A549 treated with GW870086 at 1 μM for 4 hours (cell line): Measurements from ENCODE around the gene USP17L11. TPM values are rescaled to one million over a fixed set of nuclear protein-coding genes. Genes with fewer than 3 reads are reported as not detected.

Experiments used
- total RNA-seq: library from RNA; stranded (reverse); fragments of 200-300 nt; extraction: Qiagen RNA extraction; gene quantifications from 5 replicates; pipeline ENCODE4 v1.2.3, GENCODE V29; 2022; ENCODE audit warnings: low read depth

USP17L11 gene
- not detected in 5 replicates for total RNA-seq

DNA sequence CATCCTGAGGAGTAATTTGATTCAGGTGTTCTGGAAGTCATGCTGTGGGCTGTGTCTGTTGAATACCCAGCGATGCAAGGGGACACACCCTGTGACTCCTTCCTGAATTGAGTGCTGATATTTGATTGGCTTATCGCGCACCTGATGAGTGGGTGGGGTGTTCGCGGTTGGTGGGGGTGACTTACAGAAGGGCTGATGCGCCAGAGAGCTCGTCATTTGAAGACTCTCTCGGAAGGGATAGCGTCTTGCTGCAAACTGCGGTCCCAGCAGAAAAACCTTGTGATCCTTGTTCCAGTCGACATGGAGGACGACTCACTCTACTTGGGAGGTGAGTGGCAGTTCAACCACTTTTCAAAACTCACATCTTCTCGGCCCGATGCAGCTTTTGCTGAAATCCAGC, at the start of gene USP17L11:
Gene USP17L11, plus strand, starts transcription at position 301 of the 400 bp plus-strand sequence. Its CDS starts 0 bp downstream, at position 301.

DNA sequence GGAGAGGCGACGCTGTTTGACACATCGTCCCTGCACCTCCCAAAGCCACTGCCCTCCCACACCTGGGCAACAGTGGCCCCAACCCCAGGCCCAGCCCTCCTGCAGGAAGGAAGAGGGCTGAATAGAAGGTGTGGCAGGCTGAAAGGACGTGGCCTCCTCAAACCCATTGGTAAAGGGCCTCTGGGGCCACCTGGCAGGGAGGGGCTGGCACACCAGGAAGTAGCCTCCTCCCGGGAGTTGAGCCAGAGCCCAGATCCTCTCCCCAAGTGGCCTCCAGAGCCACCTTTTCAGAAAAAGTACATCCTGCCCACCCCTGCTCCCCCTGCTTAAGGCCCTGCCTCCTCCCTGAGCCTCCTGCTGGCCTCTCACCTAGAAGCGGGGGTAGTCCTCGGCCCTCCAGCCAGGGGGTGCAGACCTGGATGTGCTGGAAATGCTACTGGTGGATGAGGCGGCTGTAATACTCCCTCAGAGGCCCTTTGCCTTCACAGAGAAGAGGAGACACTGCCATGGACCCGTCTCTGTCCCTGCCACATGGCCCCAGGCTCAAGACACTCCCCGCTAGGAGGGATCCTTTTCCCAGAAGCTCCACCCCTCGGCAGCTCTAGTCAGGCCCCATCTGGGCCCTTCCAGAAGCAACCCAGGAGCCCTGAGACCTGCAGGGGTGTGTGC, 45.3 kb upstream of the USP17L11 start, which contains the start of gene FAM90A26:
Gene FAM90A26, plus strand, starts transcription at position 619 of the 669 bp plus-strand sequence. CDS start 2,764 bp downstream, outside the sequence.

GRCh38 chr4:9210357-9210756, 4.8 kb upstream of the USP17L11 start, which contains the start of gene USP17L10:
USP17L10 (plus strand) TSS chr4:9210657; CDS start chr4:9210657, 0 bp downstream.

DNA sequence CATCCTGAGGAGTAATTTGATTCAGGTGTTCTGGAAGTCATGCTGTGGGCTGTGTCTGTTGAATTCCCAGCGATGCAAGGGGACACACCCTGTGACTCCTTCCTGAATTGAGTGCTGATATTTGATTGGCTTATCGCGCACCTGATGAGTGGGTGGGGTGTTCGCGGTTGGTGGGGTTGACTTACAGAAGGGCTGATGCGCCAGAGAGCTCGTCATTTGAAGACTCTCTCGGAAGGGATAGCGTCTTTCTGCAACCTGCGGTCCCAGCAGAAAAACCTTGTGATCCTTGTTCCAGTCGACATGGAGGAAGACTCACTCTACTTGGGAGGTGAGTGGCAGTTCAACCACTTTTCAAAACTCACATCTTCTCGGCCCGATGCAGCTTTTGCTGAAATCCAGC, 4.6 kb downstream of the USP17L11 start, which contains the start of gene USP17L12:
Gene USP17L12, plus strand, starts transcription at position 301 of the 400 bp plus-strand sequence. Its CDS starts 0 bp downstream, at position 301.

GRCh38 chr4:9224596-9224995, 9.4 kb downstream of the USP17L11 start, which contains the start of gene USP17L13:
USP17L13 (plus strand) TSS chr4:9224896; CDS start chr4:9224896, 0 bp downstream.

GRCh38 chr4:9234085-9234484, 18.9 kb downstream of the USP17L11 start, which contains the start of gene USP17L15:
USP17L15 (plus strand) TSS chr4:9234385; CDS start chr4:9234385, 0 bp downstream.

DNA sequence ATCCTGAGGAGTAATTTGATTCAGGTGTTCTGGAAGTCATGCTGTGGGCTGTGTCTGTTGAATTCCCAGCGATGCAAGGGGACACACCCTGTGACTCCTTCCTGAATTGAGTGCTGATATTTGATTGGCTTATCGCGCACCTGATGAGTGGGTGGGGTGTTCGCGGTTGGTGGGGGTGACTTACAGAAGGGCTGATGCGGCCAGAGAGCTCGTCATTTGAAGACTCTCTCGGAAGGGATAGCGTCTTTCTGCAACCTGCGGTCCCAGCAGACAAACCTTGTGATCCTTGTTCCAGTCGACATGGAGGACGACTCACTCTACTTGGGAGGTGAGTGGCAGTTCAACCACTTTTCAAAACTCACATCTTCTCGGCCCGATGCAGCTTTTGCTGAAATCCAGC, 28.4 kb downstream of the USP17L11 start, which contains the start of gene USP17L17:
Gene USP17L17, plus strand, starts transcription at position 301 of the 400 bp plus-strand sequence. Its CDS starts 0 bp downstream, at position 301.

DNA sequence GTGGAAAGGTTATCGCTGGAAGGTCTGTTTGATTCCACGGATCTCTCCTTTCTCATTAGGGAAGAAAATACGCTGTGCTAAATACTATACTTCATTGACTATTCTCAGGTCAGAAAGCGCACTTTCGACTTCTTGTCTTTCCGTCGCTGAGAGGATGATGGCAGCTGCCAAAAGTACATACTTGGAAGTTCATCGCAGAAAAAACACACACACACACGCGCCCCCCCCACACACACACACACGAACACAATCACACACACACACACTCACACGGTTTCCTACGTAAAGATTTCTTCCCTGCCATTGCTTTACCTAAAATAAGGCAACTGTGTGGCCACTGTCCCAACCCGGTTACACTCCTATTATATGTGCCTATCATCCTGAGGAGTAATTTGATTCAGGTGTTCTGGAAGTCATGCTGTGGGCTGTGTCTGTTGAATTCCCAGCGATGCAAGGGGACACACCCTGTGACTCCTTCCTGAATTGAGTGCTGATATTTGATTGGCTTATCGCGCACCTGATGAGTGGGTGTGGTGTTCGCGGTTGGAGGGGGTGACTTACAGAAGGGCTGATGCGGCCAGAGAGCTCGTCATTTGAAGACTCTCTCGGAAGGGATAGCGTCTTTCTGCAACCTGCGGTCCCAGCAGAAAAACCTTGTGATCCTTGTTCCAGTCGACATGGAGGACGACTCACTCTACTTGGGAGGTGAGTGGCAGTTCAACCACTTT, 32.9 kb downstream of the USP17L11 start, which contains the start of gene USP17L18:
Gene USP17L18, plus strand, starts transcription at position 678 of the 728 bp plus-strand sequence. Its CDS starts 0 bp downstream, at position 678.

GRCh38 chr4:9253078-9253477, 37.9 kb downstream of the USP17L11 start, which contains the start of gene USP17L19:
USP17L19 (plus strand) TSS chr4:9253378; CDS start chr4:9253378, 0 bp downstream.

GRCh38 chr4:9257824-9258223, 42.6 kb downstream of the USP17L11 start, which contains the start of gene USP17L20:
USP17L20 (plus strand) TSS chr4:9258124; CDS start chr4:9258124, 0 bp downstream.

GRCh38 chr4:9262572-9262971, 47.4 kb downstream of the USP17L11 start, which contains the start of gene USP17L21:
USP17L21 (plus strand) TSS chr4:9262872; CDS start chr4:9262872, 0 bp downstream.

Other genes with a start within 250 kb of the USP17L11 start
- gene FAM90A26, start 45.0 kb upstream of the USP17L11 start, total RNA-seq, result 0.08 TPM in 1 of 5 replicates, not detected in the others
- gene USP17L10, start 4.7 kb upstream of the USP17L11 start, total RNA-seq, result not detected in 5 replicates
- gene USP17L12, start 4.7 kb downstream of the USP17L11 start, total RNA-seq, result not detected in 5 replicates
- not detected in 5 replicates for gene USP17L13, start 9.5 kb downstream of the USP17L11 start, total RNA-seq
- gene USP17L15, start 19.0 kb downstream of the USP17L11 start, total RNA-seq, result not detected in 5 replicates
- not detected in 5 replicates for gene USP17L17, start 28.5 kb downstream of the USP17L11 start, total RNA-seq
- gene USP17L18, start 33.2 kb downstream of the USP17L11 start, total RNA-seq, result not detected in 5 replicates
- gene USP17L19, start 38.0 kb downstream of the USP17L11 start, total RNA-seq, result not detected in 5 replicates
- not detected in 5 replicates for gene USP17L20, start 42.7 kb downstream of the USP17L11 start, total RNA-seq
- not detected in 5 replicates for gene USP17L21, start 47.5 kb downstream of the USP17L11 start, total RNA-seq
- not detected in 5 replicates for gene USP17L22, start 52.2 kb downstream of the USP17L11 start, total RNA-seq
- not detected in 5 replicates for gene USP17L24, start 109.8 kb downstream of the USP17L11 start, total RNA-seq
- gene USP17L25, start 114.5 kb downstream of the USP17L11 start, total RNA-seq, result not detected in 5 replicates
- not detected in 5 replicates for gene USP17L26, start 119.3 kb downstream of the USP17L11 start, total RNA-seq
- gene USP17L5, start 124.0 kb downstream of the USP17L11 start, total RNA-seq, result not detected in 5 replicates
- not detected in 5 replicates for gene USP17L27, start 128.7 kb downstream of the USP17L11 start, total RNA-seq
- gene USP17L28, start 133.5 kb downstream of the USP17L11 start, total RNA-seq, result not detected in 5 replicates
- not detected in 5 replicates for gene USP17L29, start 138.2 kb downstream of the USP17L11 start, total RNA-seq
- not detected in 5 replicates for gene USP17L30, start 147.7 kb downstream of the USP17L11 start, total RNA-seq
- not detected in 5 replicates for gene DEFB131A, start 229.0 kb downstream of the USP17L11 start, total RNA-seq